Measurements from ENCODE around the gene KDM4C.

DNA sequence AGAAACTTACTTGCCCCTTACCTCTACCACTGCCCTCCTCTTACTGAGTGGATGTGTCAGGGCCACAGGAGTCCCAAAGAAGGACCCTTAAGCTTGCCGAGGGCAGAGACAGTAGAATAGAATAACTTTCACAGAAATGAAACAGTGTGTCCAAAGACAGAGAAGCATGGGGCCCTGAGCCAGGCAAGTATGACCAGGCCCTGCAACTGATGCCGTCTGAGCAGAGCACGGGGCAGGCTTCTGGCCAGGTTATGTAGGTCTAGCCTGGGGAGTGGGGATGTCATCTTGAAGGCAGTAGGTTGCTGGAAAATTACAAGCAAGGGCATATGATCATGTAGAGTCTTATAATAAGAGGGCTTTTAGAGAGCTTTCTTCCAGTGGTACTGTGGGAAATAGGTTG lies 415.4 kb downstream of the KDM4C start:
- TF ChIP-seq CTCF (IDR thresholded peaks at IDR 0.05) (no peak), EZH2 (IDR thresholded peaks at IDR 0.05) (no peak), EZH2phosphoT487 (IDR thresholded peaks at IDR 0.05) (no peak)

All from neural progenitor cell (in vitro differentiated cells).